Measurements from ENCODE around the gene EPC1. TPM values are rescaled to one million over a fixed set of nuclear protein-coding genes. Genes with fewer than 3 reads are reported as not detected.
A peak's percentile ranks its signal among the peaks of the same experiment; 100 is the strongest.

Gene EPC1
- total RNA-seq, 1 experiment from 2014 or later, result 30.0 TPM

GRCh38 chr10:32347363-32348022 lies 535 bp upstream of the EPC1 start:
- intact Hi-C loops (cut with micrococcal nuclease; ENCODE audit: unreplicated experiment), result no loop called here
- peaks cover 62% of the 10 kb centered on the region for H3K36me3 Mint-ChIP-seq (ENCODE audit: insufficient read depth, unreplicated experiment)
- CTCF ChIA-PET, result no interaction called here
- H3K4me1 Mint-ChIP-seq (ENCODE audit: low read depth, unreplicated experiment), result peaks cover 37% of the 10 kb centered on the region
- no peaks in the 10 kb centered on the region for H3K27me3 Mint-ChIP-seq (ENCODE audit: unreplicated experiment)
- DNase-seq, result no peak
- no peak for TF ChIP-seq CTCF (IDR thresholded peaks at IDR 0.05; ENCODE audit: unreplicated experiment)
- H3K4me3 Mint-ChIP-seq (ENCODE audit: low read depth, unreplicated experiment), result peak overlapping the region; percentile 86
- BruUV-seq (replicated peaks), result TSS peak; percentile 79
- peak overlapping the region; percentile 98 for H3K27ac Mint-ChIP-seq (ENCODE audit: unreplicated experiment)
- H3K9me3 Mint-ChIP-seq (ENCODE audit: low read depth, unreplicated experiment), result no peaks in the 10 kb centered on the region

GRCh38 chr10:32346134-32346550 lies 816 bp downstream of the EPC1 start:
- no TSS peak for BruUV-seq (replicated peaks)
- CTCF ChIA-PET, result interaction anchor here (0.5 to 1.4 kb wide), 4 partner anchors 51 to 156 kb away, joined by 3 to 5 read pairs (median 4); no protein-coding TSS in a partner anchor
- Mint-ChIP-seq H3K4me1 (ENCODE audit: low read depth, unreplicated experiment) (peaks cover 28% of the 10 kb centered on the region), H3K9me3 (ENCODE audit: low read depth, unreplicated experiment) (no peaks in the 10 kb centered on the region), H3K36me3 (ENCODE audit: insufficient read depth, unreplicated experiment) (peaks cover 60% of the 10 kb centered on the region), H3K27ac (ENCODE audit: unreplicated experiment) (peak overlapping the region; percentile 98), H3K4me3 (ENCODE audit: low read depth, unreplicated experiment) (peak overlapping the region; percentile 86), H3K27me3 (ENCODE audit: unreplicated experiment) (no peaks in the 10 kb centered on the region)
- intact Hi-C loops (cut with micrococcal nuclease; ENCODE audit: unreplicated experiment), result no loop called here
- DNase-seq, result peak; percentile 98
- peak; percentile 87 for TF ChIP-seq CTCF (IDR thresholded peaks at IDR 0.05; ENCODE audit: unreplicated experiment)

GRCh38 chr10:32341596-32341995 lies 5.4 kb downstream of the EPC1 start:
- Mint-ChIP-seq H3K4me3 (ENCODE audit: low read depth, unreplicated experiment) (no peak overlapping the region), H3K9me3 (ENCODE audit: low read depth, unreplicated experiment) (peaks cover 2% of the 10 kb centered on the region), H3K36me3 (ENCODE audit: insufficient read depth, unreplicated experiment) (peaks cover 46% of the 10 kb centered on the region), H3K27ac (ENCODE audit: unreplicated experiment) (no peak overlapping the region), H3K27me3 (ENCODE audit: unreplicated experiment) (no peaks in the 10 kb centered on the region), H3K4me1 (ENCODE audit: low read depth, unreplicated experiment) (peaks cover 19% of the 10 kb centered on the region)
- intact Hi-C loops (cut with micrococcal nuclease; ENCODE audit: unreplicated experiment), result no loop called here
- DNase-seq, result no peak
- no peak for TF ChIP-seq CTCF (IDR thresholded peaks at IDR 0.05; ENCODE audit: unreplicated experiment)
- CTCF ChIA-PET, result interaction anchor here (0.9 kb wide), 1 partner anchor 67 kb away, joined by 3 read pairs; no protein-coding TSS in a partner anchor
- no TSS peak for BruUV-seq (replicated peaks)

- H3K36me3 Mint-ChIP-seq (ENCODE audit: insufficient read depth, unreplicated experiment), result peaks cover 42% of the 10 kb centered on the region
- CTCF ChIA-PET, result no interaction called here
- BruUV-seq (replicated peaks), result no TSS peak
- no peak overlapping the region for H3K27ac Mint-ChIP-seq (ENCODE audit: unreplicated experiment)
- H3K27me3 Mint-ChIP-seq (ENCODE audit: unreplicated experiment), result no peaks in the 10 kb centered on the region
- TF ChIP-seq CTCF (IDR thresholded peaks at IDR 0.05; ENCODE audit: unreplicated experiment), result no peak
- H3K4me1 Mint-ChIP-seq (ENCODE audit: low read depth, unreplicated experiment), result peaks cover 28% of the 10 kb centered on the region
- peaks cover 2% of the 10 kb centered on the region for H3K9me3 Mint-ChIP-seq (ENCODE audit: low read depth, unreplicated experiment)
- DNase-seq, result no peak
- intact Hi-C loops (cut with micrococcal nuclease; ENCODE audit: unreplicated experiment), result no loop called here
- H3K4me3 Mint-ChIP-seq (ENCODE audit: low read depth, unreplicated experiment), result no peak overlapping the region
Measured at GRCh38 chr10:32340596-32341180, 6.3 kb downstream of the EPC1 start.

Measured in Calu3 (cell line).